ENCODE measurements around the gene PGA4.
"Not testable (repeated sequence)": the region's sequence is repeated elsewhere in the genome, so short reads cannot be mapped to it uniquely, and the experiment has no call there.

The PGA4 gene

GRCh38 chr11:61207636-61208310 is 14.4 kb upstream of the PGA4 start:
- not testable (repeated sequence) for H3K4me3 ChIP-seq (ENCODE audit: low read depth in 1 of 2, low read length in 2 of 2); H3K9me3 ChIP-seq (ENCODE audit: control insufficient read depth in 1 of 2, low read length in 2 of 2); H3K27me3 ChIP-seq (ENCODE audit: low read depth, low read length); H3K36me3 ChIP-seq (ENCODE audit: control insufficient read depth in 1 of 2, insufficient read depth in 2 of 2, low read length in 2 of 2); H3K27ac ChIP-seq (ENCODE audit: low read length); H3K4me1 ChIP-seq (ENCODE audit: control insufficient read depth in 1 of 2, insufficient read depth in 2 of 2, low read length in 2 of 2)

- H3K27ac ChIP-seq (ENCODE audit: low read length); H3K27me3 ChIP-seq (ENCODE audit: low read depth, low read length); H3K4me3 ChIP-seq (ENCODE audit: low read depth in 1 of 2, low read length in 2 of 2); H3K9me3 ChIP-seq (ENCODE audit: control insufficient read depth in 1 of 2, low read length in 2 of 2); H3K4me1 ChIP-seq (ENCODE audit: control insufficient read depth in 1 of 2, insufficient read depth in 2 of 2, low read length in 2 of 2); H3K36me3 ChIP-seq (ENCODE audit: control insufficient read depth in 1 of 2, insufficient read depth in 2 of 2, low read length in 2 of 2): not testable (repeated sequence)
Observed at GRCh38 chr11:61210629-61211028, 11.5 kb upstream of the PGA4 start.

- H3K27me3 ChIP-seq (ENCODE audit: low read depth, low read length); H3K4me1 ChIP-seq (ENCODE audit: control insufficient read depth in 1 of 2, insufficient read depth in 2 of 2, low read length in 2 of 2); H3K27ac ChIP-seq (ENCODE audit: low read length); H3K36me3 ChIP-seq (ENCODE audit: control insufficient read depth in 1 of 2, insufficient read depth in 2 of 2, low read length in 2 of 2); H3K4me3 ChIP-seq (ENCODE audit: low read depth in 1 of 2, low read length in 2 of 2); H3K9me3 ChIP-seq (ENCODE audit: control insufficient read depth in 1 of 2, low read length in 2 of 2): not testable (repeated sequence)
Observed at GRCh38 chr11:61211327-61211952, 10.7 kb upstream of the PGA4 start.

GRCh38 chr11:61212202-61212601 is 9.9 kb upstream of the PGA4 start:
- not testable (repeated sequence) for H3K4me1 ChIP-seq (ENCODE audit: control insufficient read depth in 1 of 2, insufficient read depth in 2 of 2, low read length in 2 of 2); H3K4me3 ChIP-seq (ENCODE audit: low read depth in 1 of 2, low read length in 2 of 2); H3K9me3 ChIP-seq (ENCODE audit: control insufficient read depth in 1 of 2, low read length in 2 of 2); H3K36me3 ChIP-seq (ENCODE audit: control insufficient read depth in 1 of 2, insufficient read depth in 2 of 2, low read length in 2 of 2); H3K27ac ChIP-seq (ENCODE audit: low read length); H3K27me3 ChIP-seq (ENCODE audit: low read depth, low read length)

GRCh38 chr11:61213711-61214324 is 8.3 kb upstream of the PGA4 start:
- H3K9me3 ChIP-seq (ENCODE audit: control insufficient read depth in 1 of 2, low read length in 2 of 2); H3K27me3 ChIP-seq (ENCODE audit: low read depth, low read length); H3K36me3 ChIP-seq (ENCODE audit: control insufficient read depth in 1 of 2, insufficient read depth in 2 of 2, low read length in 2 of 2); H3K27ac ChIP-seq (ENCODE audit: low read length); H3K4me1 ChIP-seq (ENCODE audit: control insufficient read depth in 1 of 2, insufficient read depth in 2 of 2, low read length in 2 of 2); H3K4me3 ChIP-seq (ENCODE audit: low read depth in 1 of 2, low read length in 2 of 2): not testable (repeated sequence)

GRCh38 chr11:61218306-61218705 is 3.8 kb upstream of the PGA4 start:
- not testable (repeated sequence) for H3K36me3 ChIP-seq (ENCODE audit: control insufficient read depth in 1 of 2, insufficient read depth in 2 of 2, low read length in 2 of 2); H3K4me3 ChIP-seq (ENCODE audit: low read depth in 1 of 2, low read length in 2 of 2); H3K9me3 ChIP-seq (ENCODE audit: control insufficient read depth in 1 of 2, low read length in 2 of 2); H3K27me3 ChIP-seq (ENCODE audit: low read depth, low read length); H3K27ac ChIP-seq (ENCODE audit: low read length); H3K4me1 ChIP-seq (ENCODE audit: control insufficient read depth in 1 of 2, insufficient read depth in 2 of 2, low read length in 2 of 2)

- not testable (repeated sequence) for H3K36me3 ChIP-seq (ENCODE audit: control insufficient read depth in 1 of 2, insufficient read depth in 2 of 2, low read length in 2 of 2); H3K9me3 ChIP-seq (ENCODE audit: control insufficient read depth in 1 of 2, low read length in 2 of 2); H3K27me3 ChIP-seq (ENCODE audit: low read depth, low read length); H3K4me3 ChIP-seq (ENCODE audit: low read depth in 1 of 2, low read length in 2 of 2); H3K27ac ChIP-seq (ENCODE audit: low read length); H3K4me1 ChIP-seq (ENCODE audit: control insufficient read depth in 1 of 2, insufficient read depth in 2 of 2, low read length in 2 of 2)
Observed at GRCh38 chr11:61219016-61219415, 3.1 kb upstream of the PGA4 start.

- not testable (repeated sequence) for H3K4me3 ChIP-seq (ENCODE audit: low read depth in 1 of 2, low read length in 2 of 2); H3K9me3 ChIP-seq (ENCODE audit: control insufficient read depth in 1 of 2, low read length in 2 of 2); H3K27me3 ChIP-seq (ENCODE audit: low read depth, low read length); H3K4me1 ChIP-seq (ENCODE audit: control insufficient read depth in 1 of 2, insufficient read depth in 2 of 2, low read length in 2 of 2); H3K27ac ChIP-seq (ENCODE audit: low read length); H3K36me3 ChIP-seq (ENCODE audit: control insufficient read depth in 1 of 2, insufficient read depth in 2 of 2, low read length in 2 of 2)
Observed at GRCh38 chr11:61222692-61223091, 545 bp downstream of the PGA4 start.

- not testable (repeated sequence) for H3K27me3 ChIP-seq (ENCODE audit: low read depth, low read length); H3K27ac ChIP-seq (ENCODE audit: low read length); H3K9me3 ChIP-seq (ENCODE audit: control insufficient read depth in 1 of 2, low read length in 2 of 2); H3K4me3 ChIP-seq (ENCODE audit: low read depth in 1 of 2, low read length in 2 of 2); H3K4me1 ChIP-seq (ENCODE audit: control insufficient read depth in 1 of 2, insufficient read depth in 2 of 2, low read length in 2 of 2); H3K36me3 ChIP-seq (ENCODE audit: control insufficient read depth in 1 of 2, insufficient read depth in 2 of 2, low read length in 2 of 2)
Observed at GRCh38 chr11:61226457-61227137, 4.5 kb downstream of the PGA4 start.

GRCh38 chr11:61229458-61229857 is 7.3 kb downstream of the PGA4 start:
- not testable (repeated sequence) for H3K4me1 ChIP-seq (ENCODE audit: control insufficient read depth in 1 of 2, insufficient read depth in 2 of 2, low read length in 2 of 2); H3K4me3 ChIP-seq (ENCODE audit: low read depth in 1 of 2, low read length in 2 of 2); H3K36me3 ChIP-seq (ENCODE audit: control insufficient read depth in 1 of 2, insufficient read depth in 2 of 2, low read length in 2 of 2); H3K9me3 ChIP-seq (ENCODE audit: control insufficient read depth in 1 of 2, low read length in 2 of 2); H3K27ac ChIP-seq (ENCODE audit: low read length); H3K27me3 ChIP-seq (ENCODE audit: low read depth, low read length)

- not testable (repeated sequence) for H3K27me3 ChIP-seq (ENCODE audit: low read depth, low read length); H3K4me3 ChIP-seq (ENCODE audit: low read depth in 1 of 2, low read length in 2 of 2); H3K36me3 ChIP-seq (ENCODE audit: control insufficient read depth in 1 of 2, insufficient read depth in 2 of 2, low read length in 2 of 2); H3K9me3 ChIP-seq (ENCODE audit: control insufficient read depth in 1 of 2, low read length in 2 of 2); H3K4me1 ChIP-seq (ENCODE audit: control insufficient read depth in 1 of 2, insufficient read depth in 2 of 2, low read length in 2 of 2); H3K27ac ChIP-seq (ENCODE audit: low read length)
Observed at GRCh38 chr11:61231033-61231432, 8.9 kb downstream of the PGA4 start.

Data from muscle layer of duodenum (tissue), 2 donors.